MG63 (cell line): Measurements from ENCODE around the gene SAP25. TPM values are rescaled to one million over a fixed set of nuclear protein-coding genes. Genes with fewer than 3 reads are reported as not detected.

Experiments
- DNase-seq: peaks from one replicate; pipeline ENCODE4 v3.0.0-alpha.2; 2020
- H3K27me3 ChIP-seq: fragments of 250-450 bp; sonication (Bioruptor Pico); 2 replicates; pipeline ENCODE4 v1.5.1; 2020; ENCODE audit warnings: mild to moderate bottlenecking, moderate library complexity
- H3K36me3 ChIP-seq: fragments of 250-450 bp; sonication (Bioruptor Pico); 2 replicates; pipeline ENCODE4 v1.5.1; 2020; ENCODE audit warnings: mild to moderate bottlenecking, moderate library complexity
- H3K4me3 ChIP-seq: fragments of 250-450 bp; sonication (Bioruptor Pico); 2 replicates; pipeline ENCODE4 v1.5.1; 2020; ENCODE audit warnings: mild to moderate bottlenecking, moderate library complexity
- H3K9me3 ChIP-seq: fragments of 250-450 bp; sonication (Bioruptor Pico); 2 replicates; pipeline ENCODE4 v1.5.1; 2020; ENCODE audit warnings: mild to moderate bottlenecking, moderate library complexity
- total RNA-seq: library from RNA; depleted of rRNA; stranded (reverse); fragments of >200 nt; shearing (Covaris generic); gene quantifications from 2 replicates; pipeline ENCODE4 v1.2.3, GENCODE V29; 2014; ENCODE audit warnings: low replicate concordance

Gene SAP25
- total RNA-seq, 1 experiment from 2014 or later = not detected

DNA sequence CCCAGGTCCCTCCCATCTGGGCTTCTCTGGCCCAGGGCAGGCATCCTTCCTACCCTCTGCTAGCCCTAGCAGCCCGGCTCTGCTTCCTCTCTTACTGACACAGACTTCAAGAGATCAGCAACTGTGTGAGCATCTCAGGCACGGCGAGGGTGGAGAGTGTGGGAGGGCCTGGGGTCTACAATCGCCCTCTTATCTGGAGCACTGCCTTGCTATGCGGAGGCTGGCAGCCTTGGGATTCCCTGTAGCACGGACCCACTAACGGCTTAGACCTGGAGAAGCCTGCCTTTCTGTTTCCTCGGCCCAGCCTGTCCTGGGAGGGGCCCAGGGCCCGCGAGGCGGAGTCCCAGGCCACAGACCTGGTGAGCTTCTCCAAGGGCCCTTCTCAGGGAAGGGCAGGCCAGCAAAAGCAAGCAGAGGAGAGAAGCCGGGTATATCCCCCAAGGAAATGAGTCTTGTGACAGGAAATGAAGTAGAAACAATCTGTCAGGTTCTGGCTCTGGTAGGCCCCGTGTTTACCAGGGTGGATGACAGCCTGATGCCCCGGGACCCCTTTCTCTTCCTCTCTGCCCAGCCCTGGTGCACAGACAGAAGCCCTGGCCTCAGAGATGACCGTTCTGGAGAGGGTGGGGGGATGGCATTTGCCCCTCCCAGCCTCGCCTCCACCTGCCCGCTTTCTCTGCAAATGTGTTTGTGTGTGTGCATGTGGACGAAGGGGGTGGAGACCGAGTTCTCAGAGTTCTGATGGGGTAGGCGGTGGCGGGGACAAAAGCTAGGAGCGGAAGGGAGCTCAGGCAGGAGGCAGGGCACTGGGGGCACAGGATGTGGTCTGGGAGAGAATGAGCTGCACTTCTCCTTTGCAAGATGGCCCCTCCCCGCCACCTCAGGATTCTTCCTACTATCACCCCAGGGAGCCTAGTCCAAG, 9.7 kb upstream of the SAP25 start:
- H3K27me3 ChIP-seq = no peaks in the 10 kb centered on the region
- no peaks in the 10 kb centered on the region for H3K9me3 ChIP-seq
- no peaks in the 10 kb centered on the region for H3K36me3 ChIP-seq
- DNase-seq = no peak
- H3K4me3 ChIP-seq = no peak overlapping the region

DNA sequence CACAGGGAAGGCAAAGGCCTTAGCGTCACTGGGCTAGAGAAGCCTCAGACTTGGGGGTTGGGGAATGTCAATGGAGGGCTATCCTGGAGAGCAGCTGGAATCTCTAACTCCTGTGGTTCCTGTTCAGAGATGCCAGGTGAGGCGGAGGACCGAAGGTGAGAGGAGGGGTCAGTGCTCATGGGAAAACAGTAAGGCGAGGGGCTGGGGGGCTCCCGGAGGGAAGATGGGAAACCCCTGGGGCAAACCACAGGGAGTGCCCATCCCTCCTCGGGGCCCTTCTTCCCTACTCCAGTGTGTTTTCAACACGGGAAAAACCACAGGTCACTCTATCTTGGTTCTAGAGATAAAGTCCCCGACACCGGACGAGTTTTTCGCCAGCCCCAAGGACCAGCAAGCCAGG, 8.9 kb upstream of the SAP25 start:
- Histone ChIP-seq H3K9me3 (no peaks in the 10 kb centered on the region), H3K4me3 (no peak overlapping the region), H3K36me3 (no peaks in the 10 kb centered on the region), H3K27me3 (no peaks in the 10 kb centered on the region)
- DNase-seq = no peak

DNA sequence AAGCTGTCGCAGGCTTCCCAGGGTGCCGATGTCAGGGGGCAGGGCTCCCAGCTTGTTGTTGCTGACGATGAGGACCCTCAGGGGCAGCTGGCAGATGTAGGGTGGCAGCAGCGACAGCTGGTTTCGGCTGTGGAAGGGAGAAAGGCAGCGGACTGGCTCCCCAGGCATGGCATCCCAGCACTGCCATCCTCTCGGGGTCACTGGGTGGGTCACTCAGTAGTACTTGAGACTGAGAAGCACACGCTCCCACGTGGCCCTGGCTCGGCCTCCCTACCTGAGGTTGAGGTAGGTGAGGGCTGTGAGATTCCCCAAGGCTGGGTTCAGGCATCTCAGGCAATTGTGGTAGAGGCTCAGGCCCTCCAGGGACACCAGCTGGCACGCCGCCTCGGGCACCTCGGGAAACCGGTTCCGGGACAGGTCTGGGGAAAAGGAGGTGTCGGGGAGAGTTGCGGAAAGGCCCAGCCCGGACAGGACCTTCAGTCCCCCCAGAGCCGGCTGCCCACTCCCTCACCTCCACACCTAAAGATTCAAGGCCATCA, 8.4 kb upstream of the SAP25 start:
- no peaks in the 10 kb centered on the region for H3K36me3 ChIP-seq

DNA sequence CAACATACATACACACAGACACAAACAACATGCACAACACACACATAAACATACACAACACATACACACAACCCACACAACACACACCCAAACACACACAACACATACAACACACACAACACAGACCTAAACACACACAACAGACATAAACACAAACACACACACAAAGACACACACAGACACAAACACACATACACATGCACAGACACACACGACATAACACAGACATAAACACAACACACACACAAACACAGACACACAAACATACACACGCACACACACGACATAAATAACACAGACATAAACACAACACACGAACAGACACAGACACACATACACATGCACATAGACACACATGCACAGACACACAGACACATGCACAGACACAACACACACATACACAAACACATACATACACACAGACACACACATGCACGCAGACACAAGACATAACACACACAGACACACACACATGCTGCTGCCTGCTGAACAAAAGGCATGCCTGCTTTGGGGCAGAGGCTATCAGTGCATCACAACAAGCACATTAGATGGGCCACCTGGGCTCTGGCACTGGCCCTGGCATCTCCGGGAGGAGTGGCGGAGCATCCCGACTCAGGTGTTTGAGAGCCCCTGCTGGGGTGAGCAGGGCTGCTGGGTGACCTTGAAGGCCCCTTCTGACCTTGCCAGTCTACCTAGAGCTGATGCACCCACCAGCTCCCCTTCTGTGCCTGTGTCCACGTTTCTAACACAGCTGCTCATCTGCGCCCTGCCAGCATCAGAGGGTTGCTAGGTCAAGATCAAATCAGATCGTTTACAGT, 7.0 kb upstream of the SAP25 start:
- H3K36me3 ChIP-seq = no peaks in the 10 kb centered on the region

More for the DNA sequence above, 8.4 kb upstream of the SAP25 start:
- no peaks in the 10 kb centered on the region for H3K27me3 ChIP-seq
- no peak for DNase-seq
- no peaks in the 10 kb centered on the region for H3K9me3 ChIP-seq
- H3K4me3 ChIP-seq = no peak overlapping the region

DNA sequence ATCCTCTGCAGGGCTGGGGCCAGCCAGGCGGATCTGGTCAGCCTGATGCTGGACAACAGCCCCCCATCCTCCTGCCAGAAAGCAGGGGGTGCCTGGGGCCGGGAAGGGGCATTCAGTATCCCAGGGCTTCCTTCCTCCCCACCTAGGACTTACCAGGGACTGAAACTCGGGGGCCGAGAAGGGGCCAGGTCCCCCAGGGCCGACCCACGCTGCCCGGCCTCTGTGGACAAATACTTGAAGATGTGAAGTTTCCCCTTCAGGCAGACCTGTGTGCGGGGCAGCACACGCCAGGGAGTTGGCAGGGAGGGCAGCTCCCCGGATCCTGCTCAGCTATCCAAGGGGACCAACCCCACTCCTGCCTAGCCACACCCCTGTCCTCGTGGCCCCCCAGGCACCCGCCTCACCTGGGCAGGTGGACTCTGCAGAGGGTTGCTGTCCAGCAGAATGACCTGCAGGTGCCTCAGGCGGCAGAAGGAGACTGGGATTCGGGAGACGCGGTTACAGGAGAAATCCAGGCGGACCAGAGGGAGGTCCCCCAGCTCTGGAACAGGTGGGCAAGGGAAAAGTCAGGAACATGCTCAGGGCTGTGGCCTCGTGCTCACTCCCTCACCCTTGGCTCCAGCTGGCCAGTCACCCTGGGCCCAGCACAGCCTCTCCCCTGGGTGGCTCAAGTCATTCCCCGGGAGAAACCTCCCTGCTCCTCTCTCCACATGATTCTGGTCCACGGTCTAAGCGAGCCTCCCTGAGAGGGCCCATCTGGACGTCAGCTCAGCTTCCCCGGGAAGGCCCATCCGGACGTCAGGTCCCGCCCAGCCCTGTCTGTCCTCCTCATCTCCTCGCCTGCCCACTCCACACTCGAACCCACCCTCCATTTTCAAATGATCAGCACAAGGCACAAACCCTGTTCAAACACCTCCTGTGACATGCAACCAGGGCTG, 4.8 kb upstream of the SAP25 start:
- DNase-seq = no peak
- no peaks in the 10 kb centered on the region for H3K27me3 ChIP-seq
- no peaks in the 10 kb centered on the region for H3K9me3 ChIP-seq
- no peaks in the 10 kb centered on the region for H3K36me3 ChIP-seq
- H3K4me3 ChIP-seq = no peak overlapping the region

More for the DNA sequence above, 7.0 kb upstream of the SAP25 start:
- H3K9me3 ChIP-seq = no peaks in the 10 kb centered on the region
- no peak overlapping the region for H3K4me3 ChIP-seq
- no peaks in the 10 kb centered on the region for H3K27me3 ChIP-seq
- DNase-seq = no peak

DNA sequence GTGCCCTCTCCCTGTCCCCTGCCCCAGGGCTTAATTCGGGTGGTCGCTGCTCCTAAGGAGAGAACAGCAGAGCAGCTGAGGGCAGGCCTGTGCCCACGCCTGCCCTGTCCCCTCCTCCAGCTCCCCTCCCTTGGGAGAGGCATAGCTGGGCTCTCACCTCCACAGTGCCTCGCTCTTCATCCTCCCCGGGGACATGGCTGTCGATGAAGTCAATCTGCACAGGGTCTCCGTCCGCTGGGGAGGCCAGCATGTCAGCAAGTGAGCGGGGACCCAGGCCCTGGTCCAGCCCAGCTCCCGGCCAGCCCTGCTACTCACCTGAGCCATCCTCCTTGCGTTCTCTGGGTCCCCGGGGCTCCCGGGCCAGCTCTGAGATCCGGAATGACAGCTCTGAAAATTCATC, 3.8 kb upstream of the SAP25 start:
- Histone ChIP-seq H3K36me3 (no peaks in the 10 kb centered on the region), H3K4me3 (no peak overlapping the region), H3K27me3 (no peaks in the 10 kb centered on the region), H3K9me3 (no peaks in the 10 kb centered on the region)
- no peak for DNase-seq

DNA sequence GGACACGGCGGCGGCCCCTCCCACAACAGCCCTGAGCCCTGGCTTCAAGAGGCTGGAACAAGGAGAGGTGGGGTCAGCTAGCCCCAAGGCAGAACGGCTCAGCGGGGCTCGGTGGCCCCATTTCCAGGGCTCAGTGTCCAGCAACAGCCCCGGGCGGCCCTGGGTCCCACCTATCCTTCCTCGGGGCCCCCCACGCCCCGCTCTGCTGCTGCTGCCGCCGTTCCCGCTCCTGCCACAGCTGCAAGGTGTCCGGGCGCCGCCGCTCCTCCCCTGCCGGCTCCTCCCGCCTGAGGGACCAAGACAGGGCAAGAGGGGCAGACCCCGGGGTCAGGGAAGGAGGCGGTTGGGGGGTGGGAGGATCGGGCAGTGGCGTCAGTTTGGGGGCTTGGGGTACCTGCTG, 3.4 kb upstream of the SAP25 start:
- H3K4me3 ChIP-seq = no peak overlapping the region
- no peaks in the 10 kb centered on the region for H3K9me3 ChIP-seq
- H3K27me3 ChIP-seq = no peaks in the 10 kb centered on the region
- no peak for DNase-seq
- no peaks in the 10 kb centered on the region for H3K36me3 ChIP-seq

DNA sequence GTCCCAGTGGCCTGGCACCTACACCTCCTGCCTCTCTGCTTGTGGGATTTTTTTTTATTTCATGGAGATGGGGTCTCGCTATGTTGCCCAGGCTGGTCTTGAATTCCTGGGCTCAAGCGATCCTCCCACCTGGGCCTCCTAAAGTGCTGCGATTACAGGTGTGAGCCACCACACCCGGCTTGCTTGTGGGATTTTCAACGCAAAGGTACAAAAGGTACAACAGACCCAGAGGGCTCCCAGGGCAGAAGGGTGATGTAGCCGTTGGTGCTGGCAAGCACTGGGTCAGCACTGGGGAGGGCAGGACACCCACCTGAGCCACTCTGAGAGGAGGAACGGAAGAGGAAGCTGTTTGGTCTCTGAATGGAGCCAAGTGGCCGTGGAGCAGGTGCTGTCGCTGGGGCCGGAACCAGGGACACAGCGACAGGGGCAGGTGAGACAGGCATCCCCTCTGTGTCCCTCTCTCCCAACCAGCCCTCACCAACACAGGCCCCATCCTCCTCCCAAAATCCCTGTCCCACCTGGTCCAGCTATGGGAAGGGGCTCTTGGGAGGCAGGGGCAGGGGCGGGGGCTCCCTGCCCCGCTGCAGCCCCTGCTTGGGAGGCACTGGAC, 2.8 kb upstream of the SAP25 start:
- no peaks in the 10 kb centered on the region for H3K27me3 ChIP-seq
- H3K4me3 ChIP-seq = no peak overlapping the region
- H3K36me3 ChIP-seq = no peaks in the 10 kb centered on the region
- no peak for DNase-seq
- H3K9me3 ChIP-seq = no peaks in the 10 kb centered on the region

DNA sequence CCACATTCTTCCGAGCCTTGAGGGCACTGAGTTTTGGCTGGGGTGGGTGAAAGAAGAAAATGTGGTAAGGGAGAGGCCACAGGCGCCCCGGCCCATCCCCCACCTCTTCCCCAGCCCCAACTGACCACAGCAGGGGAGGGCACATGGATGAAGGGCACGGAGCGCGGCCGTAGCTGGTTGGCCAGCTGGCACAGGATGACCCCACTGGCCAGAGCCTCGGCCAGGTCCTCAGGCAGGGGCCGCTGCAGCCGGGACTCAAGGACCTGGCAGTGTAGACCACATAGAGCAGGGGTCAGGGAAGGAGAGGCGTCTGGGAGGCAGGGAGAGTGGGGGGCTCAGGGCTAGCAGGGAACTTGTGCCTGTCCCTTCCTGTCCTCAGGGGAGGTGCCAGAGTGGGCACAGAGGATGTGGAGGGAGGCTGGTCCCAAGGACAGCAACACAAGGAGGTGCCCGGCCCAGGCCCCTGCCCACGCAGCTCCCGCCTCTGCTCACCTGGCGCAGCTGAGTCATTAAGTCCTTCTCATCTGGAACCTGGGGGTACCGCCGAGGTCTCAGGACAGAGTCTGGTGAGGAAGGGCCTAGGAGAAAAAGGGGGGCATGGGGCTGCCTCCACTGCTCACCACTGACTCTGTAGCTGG, 2.2 kb upstream of the SAP25 start:
- Histone ChIP-seq H3K4me3 (no peak overlapping the region), H3K27me3 (no peaks in the 10 kb centered on the region), H3K9me3 (no peaks in the 10 kb centered on the region), H3K36me3 (no peaks in the 10 kb centered on the region)
- no peak for DNase-seq

DNA sequence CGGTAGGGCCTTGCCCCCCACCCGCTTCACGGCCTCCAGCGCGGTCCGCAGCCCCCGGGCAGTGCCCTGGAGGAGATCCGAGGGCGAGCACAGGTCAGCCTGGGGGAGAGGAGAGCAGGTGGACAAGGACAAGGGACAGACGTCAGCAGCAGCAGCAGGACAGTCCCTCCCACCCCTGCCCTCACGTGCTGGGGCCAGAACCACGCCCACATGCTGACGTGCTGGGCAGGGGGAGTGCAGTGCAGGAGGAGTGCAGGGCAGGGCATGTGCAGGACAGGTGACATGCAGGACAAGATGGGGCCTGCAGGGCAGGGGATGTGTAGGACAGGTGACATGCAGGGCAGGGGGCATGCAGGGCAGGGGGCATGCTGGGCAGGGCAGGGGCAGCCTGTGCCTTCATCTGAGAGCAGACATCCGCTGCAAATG, 1.5 kb upstream of the SAP25 start:
- H3K36me3 ChIP-seq = no peaks in the 10 kb centered on the region
- no peak for DNase-seq
- no peak overlapping the region for H3K4me3 ChIP-seq
- H3K27me3 ChIP-seq = no peaks in the 10 kb centered on the region
- H3K9me3 ChIP-seq = no peaks in the 10 kb centered on the region

DNA sequence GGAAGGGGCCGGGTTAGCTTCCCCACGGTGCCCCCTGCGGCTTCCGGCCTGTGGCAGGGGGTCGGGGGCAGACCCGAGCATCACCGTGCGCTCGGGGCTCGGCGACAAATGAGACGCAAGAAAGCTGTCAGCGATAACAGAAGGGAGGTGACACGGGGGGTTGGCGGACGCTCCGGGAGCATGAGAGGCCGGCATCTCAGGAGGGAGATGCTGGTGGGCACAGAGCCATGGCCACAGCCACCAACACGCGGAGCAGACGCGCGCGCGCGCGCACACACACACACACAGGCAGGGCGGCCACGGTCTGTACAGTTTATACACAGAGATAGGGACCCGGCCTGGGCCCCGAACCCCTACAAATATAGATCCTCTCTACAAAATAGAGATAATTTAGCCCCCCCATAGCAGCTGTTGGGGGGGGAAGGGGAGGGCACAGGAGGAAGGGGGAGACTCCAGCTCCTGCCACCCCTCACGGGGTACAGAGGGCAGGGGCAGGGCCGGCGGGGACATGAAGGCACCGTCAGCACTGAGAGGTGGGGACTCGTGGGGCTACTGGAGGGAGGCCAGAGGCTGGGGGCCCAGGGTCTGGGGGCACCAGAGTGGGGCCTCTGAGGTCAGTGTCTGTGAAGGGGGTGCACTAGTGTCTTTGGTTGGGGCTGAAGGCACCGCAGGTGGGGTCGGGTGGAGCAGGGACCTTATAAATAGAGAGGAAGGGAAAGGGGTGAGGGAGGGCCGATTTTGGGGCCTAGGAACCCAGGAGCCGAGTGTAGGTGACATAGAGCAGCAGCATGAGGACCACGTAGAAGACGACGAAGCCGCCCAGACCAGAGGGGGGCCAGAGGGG, 884 bp upstream of the SAP25 start:
- H3K4me3 ChIP-seq = no peak overlapping the region
- H3K36me3 ChIP-seq = no peaks in the 10 kb centered on the region
- no peak for DNase-seq
- no peaks in the 10 kb centered on the region for H3K9me3 ChIP-seq
- no peaks in the 10 kb centered on the region for H3K27me3 ChIP-seq

DNA sequence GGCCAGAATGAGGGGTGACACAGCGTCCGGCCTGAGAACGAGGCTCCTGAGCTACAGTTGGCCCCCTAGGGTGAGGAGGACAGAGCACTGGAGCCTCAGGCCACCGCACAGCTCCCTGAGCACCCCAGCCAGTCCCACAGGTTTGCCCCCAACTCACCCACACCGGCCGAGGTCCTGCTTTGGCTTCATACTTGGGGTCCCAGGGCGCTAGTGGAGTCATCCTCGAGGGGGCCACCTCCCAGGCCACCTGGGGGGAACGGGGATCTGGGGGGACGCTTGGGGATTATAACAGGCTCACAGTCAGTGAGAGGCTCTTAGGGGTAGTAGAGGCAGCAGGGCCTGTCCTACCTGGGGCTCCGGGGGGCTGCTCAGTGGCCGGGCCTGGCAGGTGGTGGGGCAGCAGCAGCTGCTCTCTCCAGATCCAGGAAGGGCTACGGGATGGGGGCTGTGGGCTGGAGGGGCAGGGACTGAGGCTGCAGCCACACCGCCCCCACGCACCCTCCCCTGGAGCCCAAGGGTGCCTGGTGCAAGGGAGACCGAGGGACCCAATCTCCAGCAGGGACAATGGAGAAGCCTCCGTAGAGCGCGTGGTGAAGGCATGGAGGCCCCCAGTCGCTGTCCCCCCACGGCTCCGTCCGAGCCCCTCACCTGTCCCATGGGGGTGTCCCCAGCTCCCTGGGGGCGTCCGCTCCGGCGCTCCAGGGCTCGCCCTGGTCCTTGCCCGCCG, 588 bp downstream of the SAP25 start:
- no peak for DNase-seq
- Histone ChIP-seq H3K27me3 (no peaks in the 10 kb centered on the region), H3K4me3 (no peak overlapping the region), H3K36me3 (no peaks in the 10 kb centered on the region), H3K9me3 (no peaks in the 10 kb centered on the region)

DNA sequence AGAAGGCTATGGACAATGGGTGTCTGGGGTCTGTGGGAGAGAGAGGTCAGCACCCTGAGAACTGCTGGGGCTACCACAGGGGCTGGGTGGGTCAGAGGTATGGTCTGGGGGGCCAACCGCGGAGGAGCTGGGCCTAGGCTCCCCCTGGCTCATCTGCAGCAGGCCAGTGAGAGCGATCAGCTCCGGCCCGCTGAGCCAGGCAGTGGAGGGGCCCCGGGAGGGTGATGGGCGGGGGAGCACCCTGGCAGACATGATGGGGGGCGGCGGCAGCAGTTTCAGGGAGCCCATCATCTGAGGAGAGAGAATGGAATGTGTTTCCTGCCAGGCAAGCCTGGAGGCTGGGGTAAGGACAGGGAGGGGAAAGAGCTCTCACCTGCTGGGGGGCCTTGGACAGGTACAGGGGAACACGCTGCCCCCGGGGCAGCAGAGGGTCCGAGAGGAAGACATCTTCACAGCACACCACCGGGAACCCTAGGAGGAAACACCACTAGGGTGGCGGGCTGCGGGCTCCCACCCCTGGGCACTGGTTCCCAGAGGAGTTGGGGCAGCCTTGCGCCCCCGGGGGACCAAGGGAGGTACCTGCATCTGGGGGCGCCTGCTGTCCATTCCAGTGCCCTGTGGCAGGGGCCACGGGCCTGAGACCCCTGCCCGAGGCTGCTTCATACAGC, 1.3 kb downstream of the SAP25 start:
- Histone ChIP-seq H3K27me3 (no peaks in the 10 kb centered on the region), H3K36me3 (no peaks in the 10 kb centered on the region), H3K9me3 (no peaks in the 10 kb centered on the region), H3K4me3 (no peak overlapping the region)
- no peak for DNase-seq

DNA sequence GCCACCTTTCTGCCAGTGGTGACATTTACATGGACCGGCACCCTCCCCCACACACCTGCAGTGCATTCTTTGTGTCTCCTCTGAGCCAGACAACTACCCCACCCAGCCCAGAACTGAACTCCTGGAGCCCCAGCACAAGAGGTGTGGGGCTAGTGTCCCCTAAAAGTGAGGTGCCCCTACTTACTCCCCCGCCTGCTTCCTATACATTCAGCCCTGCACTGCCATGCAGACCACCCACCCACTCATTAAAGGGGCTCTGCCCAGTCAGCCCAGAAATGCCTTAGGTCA, 1.9 kb downstream of the SAP25 start:
- no peaks in the 10 kb centered on the region for H3K36me3 ChIP-seq
- no peak overlapping the region for H3K4me3 ChIP-seq
- no peaks in the 10 kb centered on the region for H3K27me3 ChIP-seq
- no peak for DNase-seq
- H3K9me3 ChIP-seq = no peaks in the 10 kb centered on the region
